Breast epithelium (tissue), 3 donors: ENCODE data around the gene PRKCD.

Source experiments
- CTCF ChIP-seq, 3 donors: fragments of 450-650 bp; IDR thresholded peaks; one replicate each; pipeline ENCODE4 v1.5.1; 2016 to 2017; ENCODE audit warnings: antibody characterized with exemption in 3 of 3, mild to moderate bottlenecking in 3 of 3, moderate library complexity in 3 of 3
- POLR2AphosphoS5 ChIP-seq, 3 donors: sonication (generic); formaldehyde crosslinking; IDR thresholded peaks; one replicate each; pipeline ENCODE4 v1.6.1; 2017; ENCODE audit warnings: antibody characterized with exemption in 3 of 3

DNA sequence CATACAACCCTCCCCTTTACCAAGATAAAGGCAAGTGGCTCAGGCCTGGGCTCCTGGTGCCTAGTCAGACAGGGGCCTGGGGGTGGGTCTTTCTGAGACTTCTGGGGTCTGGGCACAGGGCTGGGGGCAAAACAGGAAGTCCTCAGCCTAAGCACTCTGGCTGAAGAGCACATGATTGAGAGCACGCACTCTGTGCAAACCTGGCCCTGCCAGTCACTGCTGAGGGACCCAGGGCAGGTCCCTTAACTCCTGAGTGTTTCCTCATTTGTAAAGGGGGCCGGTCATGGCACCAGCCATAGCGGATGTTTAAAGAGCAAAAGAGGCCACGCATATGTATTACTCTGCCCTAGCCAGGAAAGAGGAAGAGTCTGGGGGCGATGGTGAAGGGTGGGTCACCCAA is 78.8 kb downstream of the PRKCD start:
- no peak for TF ChIP-seq CTCF (IDR thresholded peaks at IDR 0.05)
- no peak for TF ChIP-seq POLR2AphosphoS5 (IDR thresholded peaks at IDR 0.05)
